ENCODE results near the gene VPS16. TPM values are rescaled to one million over a fixed set of nuclear protein-coding genes. Genes with fewer than 3 reads are reported as not detected.

VPS16 gene
- total and polyA plus RNA-seq, 2 of the 8 experiments (the other 6 are each of a cell fraction or from before 2014, with no cell fraction given), result 23.8 to 25.9 TPM

DNA sequence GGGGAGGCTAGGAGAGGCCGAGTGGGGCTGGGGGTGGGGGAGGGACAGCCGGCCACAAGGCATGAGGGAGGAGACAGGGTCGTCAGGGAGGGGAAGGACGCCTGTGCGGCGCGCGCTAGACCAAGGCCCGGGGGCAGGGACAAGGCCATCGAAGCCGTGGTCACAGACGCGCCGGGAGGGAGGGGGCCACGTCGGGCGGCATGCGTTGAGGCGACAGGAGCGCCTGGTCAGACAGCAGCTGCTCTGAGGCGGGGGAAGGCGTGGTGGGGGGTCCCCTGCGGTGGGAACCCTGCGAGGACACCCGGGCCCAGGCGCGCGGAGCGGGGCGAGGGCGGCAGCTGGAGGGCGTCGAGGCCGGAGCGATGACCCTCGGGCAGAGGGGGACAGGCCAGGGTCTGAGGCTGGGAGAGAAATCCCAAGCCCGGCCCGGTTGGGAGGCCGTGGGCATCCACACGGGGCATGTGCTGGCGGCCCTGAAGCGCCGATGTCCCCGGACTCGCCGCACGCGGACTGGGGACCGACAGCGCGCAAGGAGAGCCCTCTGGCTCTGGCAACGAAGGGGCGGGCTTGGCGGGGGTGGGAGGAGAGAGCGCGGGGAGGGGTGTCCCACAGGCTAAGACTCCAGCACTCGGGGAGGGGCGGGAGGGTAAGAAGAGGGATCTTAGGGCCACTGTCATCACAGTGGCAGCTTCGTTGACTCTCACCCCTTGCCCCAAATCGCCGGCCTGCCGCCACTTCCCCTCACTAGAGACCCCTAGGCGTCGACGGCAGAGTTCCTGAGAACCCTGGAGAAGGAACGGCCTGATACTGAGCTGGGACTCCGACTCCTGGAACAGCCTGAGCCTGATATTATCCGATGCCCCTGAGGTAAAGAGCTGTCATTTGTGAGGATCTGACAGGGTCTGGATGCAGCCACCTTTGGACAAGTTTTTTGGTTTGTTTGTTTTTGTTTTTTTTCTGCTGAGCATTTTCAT lies 19.4 kb upstream of the VPS16 start:
- Histone ChIP-seq H4K8ac (ENCODE audit: extremely low read depth, insufficient read depth, low read length) (peak overlapping the region; percentile 75), H3K56ac (replicated peaks; ENCODE audit: insufficient read length, low read depth, low read length) (no peak overlapping the region), H3K9ac (replicated peaks in 1 of 4; ENCODE audit: extremely low read depth in 1 of 4, low read depth in 3 of 4, low read length in 3 of 4) (no peak overlapping the region), H2BK120ac (replicated peaks; ENCODE audit: low read depth, low read length) (no peak overlapping the region), H2AFZ (ENCODE audit: low read length) (no peak overlapping the region), H4K5ac (ENCODE audit: insufficient read length, low read depth, low read length) (no peak overlapping the region), H2BK12ac (ENCODE audit: low read depth, low read length) (no peak overlapping the region), H2BK20ac (ENCODE audit: low read length) (no peak overlapping the region), H3K23ac (ENCODE audit: insufficient read length) (no peak overlapping the region), H3K79me1 (ENCODE audit: low read depth, low read length) (no peaks in the 10 kb centered on the region), H3K4ac (replicated peaks; ENCODE audit: insufficient read length, low read depth, low read length) (no peak overlapping the region), H3K9me3 (ENCODE audit: insufficient read depth in 2 of 2, low read depth in 1 of 2, low read length in 1 of 2) (no peaks in the 10 kb centered on the region; a peak in 1 of 4 replicates), H3K14ac (ENCODE audit: insufficient read length) (no peak overlapping the region), H3K79me2 (ENCODE audit: control insufficient read depth in 1 of 2, insufficient read depth in 2 of 2, low read length in 2 of 2) (no peaks in the 10 kb centered on the region), H3K4me1 (replicated peaks in 1 of 4; ENCODE audit: control insufficient read depth in 3 of 4, insufficient read depth in 4 of 4, low read length in 3 of 4) (peaks cover 0 to 14% (median 9%) of the 10 kb centered on the region in 4 experiments; a peak in 6 of 7 replicates), H3K27me3 (replicated peaks in 1 of 4; ENCODE audit: control insufficient read depth in 3 of 4, extremely low read depth in 1 of 4, insufficient read depth in 3 of 4, low read length in 3 of 4) (peaks cover 20 to 39% (median 31%) of the 10 kb centered on the region in 4 experiments), H4K20me1 (replicated peaks in 1 of 2; ENCODE audit: control insufficient read depth in 1 of 2, insufficient read depth in 2 of 2, low read length in 2 of 2) (no peaks in the 10 kb centered on the region), H4K91ac (replicated peaks; ENCODE audit: insufficient read length, low read length) (no peak overlapping the region), H2AK5ac (ENCODE audit: low read depth, low read length) (no peak overlapping the region), H3K4me2 (ENCODE audit: insufficient read depth in 1 of 2, low read depth in 2 of 2, low read length in 2 of 2) (peak overlapping the region; percentile 72 to 76), H3K18ac (ENCODE audit: extremely low read depth, low read length) (0 out of 2 replicates have a peak overlapping the region, but pooled peaks have one; percentile 32), H3K36me3 (ENCODE audit: control insufficient read depth in 2 of 4, insufficient read depth in 4 of 4, low read length in 3 of 4) (0 out of 8 replicates have a peak, but pooled peaks cover 0 to 2% (median 0%) of the 10 kb centered on the region in 4 experiments), H3K27ac (ENCODE audit: low read depth, low read length) (no peak overlapping the region), H3K23me2 (ENCODE audit: low read depth, low read length) (peaks cover 3% of the 10 kb centered on the region; the same call in 1 of the 2 replicates), H2BK15ac (ENCODE audit: low read length) (no peak overlapping the region), H3K4me3 (ENCODE audit: extremely low read depth in 1 of 4, insufficient read depth in 2 of 4, low read depth in 3 of 4, low read length in 4 of 4) (peak overlapping the region in 3 of 4 experiments; percentile 23 to 57 (median 32); a peak in 5 of 8 replicates), H2BK5ac (ENCODE audit: low read depth, low read length) (no peak overlapping the region)
- ChIA-PET CTCF (ENCODE audit: partially characterized antibody) (interaction anchor here (0.7 to 1.7 kb wide), 3 partner anchors 20 to 47 kb away, joined by 3 to 4 read pairs (median 3); partner anchors contain the start of gene CPXM1), POLR2A (ENCODE audit: partially characterized antibody) (interaction anchor here (0.6 to 2.8 kb wide), 7 partner anchors 13 to 225 kb away, joined by 4 to 10 read pairs (median 5); partner anchors contain the start of genes CPXM1, MRPS26, PCED1A and VPS16)
- no peak for FAIRE-seq
- DNase-seq (ENCODE audit: low read depth in 1 of 2, low spot score in 2 of 2), result peak in 1 of 2 experiments; percentile 60
- 14% methylated on average over 15 of the region's 68 CpGs; no CpG with 5 or more reads in 1 of the 2 experiments for WGBS, 2 experiments (ENCODE audit: extremely low coverage in 1 of 2, insufficient coverage in 1 of 2, insufficient read length in 1 of 2, insufficient replicate concordance in 2 of 2, low coverage in 1 of 2, low lambda C conversion rate in 2 of 2, missing lambda C conversion rate in 1 of 2)
- TF ChIP-seq POLR2A (IDR thresholded peaks at IDR 0.05; ENCODE audit: control extremely low read depth in 1 of 2, low read depth in 2 of 2, low read length in 2 of 2), result no peak
- TF ChIP-seq EZH2 (IDR thresholded peaks at IDR 0.05; ENCODE audit: low read depth, low read length, severe bottlenecking), result peak; percentile 78
- TF ChIP-seq, protein P1, sequence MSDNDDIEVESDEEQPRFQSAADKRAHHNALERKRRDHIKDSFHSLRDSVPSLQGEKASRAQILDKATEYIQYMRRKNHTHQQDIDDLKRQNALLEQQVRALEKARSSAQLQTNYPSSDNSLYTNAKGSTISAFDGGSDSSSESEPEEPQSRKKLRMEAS (IDR thresholded peaks at IDR 0.05), result peak; percentile 45
- peak; percentile 32 for TF ChIP-seq KDM4A (IDR thresholded peaks at IDR 0.05; ENCODE audit: low read depth, low read length, severe bottlenecking)
- TF ChIP-seq CTBP2 (IDR thresholded peaks at IDR 0.05; ENCODE audit: borderline replicate concordance, insufficient read depth, insufficient read length, low read length), result no peak
- no peak for TF ChIP-seq RNF2 (IDR thresholded peaks at IDR 0.05; ENCODE audit: borderline replicate concordance, low read depth, low read length, missing control alignments, poor library complexity, severe bottlenecking)
- TF ChIP-seq NANOG (IDR thresholded peaks at IDR 0.05; ENCODE audit: insufficient read depth, low read depth, low read length, poor library complexity, severe bottlenecking), result no peak
- TF ChIP-seq, protein P2, sequence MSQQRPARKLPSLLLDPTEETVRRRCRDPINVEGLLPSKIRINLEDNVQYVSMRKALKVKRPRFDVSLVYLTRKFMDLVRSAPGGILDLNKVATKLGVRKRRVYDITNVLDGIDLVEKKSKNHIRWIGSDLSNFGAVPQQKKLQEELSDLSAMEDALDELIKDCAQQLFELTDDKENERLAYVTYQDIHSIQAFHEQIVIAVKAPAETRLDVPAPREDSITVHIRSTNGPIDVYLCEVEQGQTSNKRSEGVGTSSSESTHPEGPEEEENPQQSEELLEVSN (IDR thresholded peaks at IDR 0.05), result peak; percentile 71
